Heart left ventricle (tissue), 16 donors: ENCODE data around the gene GPR65. TPM values are rescaled to one million over a fixed set of nuclear protein-coding genes. Genes with fewer than 3 reads are reported as not detected.

Experiments
- ATAC-seq, 4 donors: fragments of 200-7000 bp; cut with Tn5 transposase; one replicate each; pipeline ENCODE4 v1.9.1; 2020 to 2022; ENCODE audit warnings: moderate library complexity in 4 of 4, mild to moderate bottlenecking in 3 of 4, moderate number of reproducible peaks in 1 of 4
- DNase-seq, 5 donors: peaks; one replicate each; pipeline ENCODE4 v3.0.0-alpha.2; 2020
- H3K27ac ChIP-seq, 12 donors: fragments of 200-600 bp; sonication (generic) in 4 of 12; one replicate each; pipeline versions ENCODE4 v1.5.0 to v1.8.0; 2016 to 2022; ENCODE audit warnings: mild to moderate bottlenecking in 2 of 12
- H3K27me3 ChIP-seq, 9 donors: fragments of 200-600 bp; sonication (generic) in 2 of 9; one replicate each; pipeline versions ENCODE4 v1.5.1 to v1.8.0; 2016 to 2022; ENCODE audit warnings: mild to moderate bottlenecking in 3 of 9
- H3K36me3 ChIP-seq, 9 donors: fragments of 200-600 bp; sonication (generic) in 2 of 9; one replicate each; pipeline versions ENCODE4 v1.5.0 to v1.8.0; 2018 to 2022; ENCODE audit warnings: mild to moderate bottlenecking in 2 of 9
- H3K4me1 ChIP-seq, 12 donors: fragments of 200-600 bp; sonication (generic) in 4 of 12; one replicate each; pipeline versions ENCODE4 v1.5.0 to v1.8.0; 2016 to 2022; ENCODE audit warnings: mild to moderate bottlenecking in 3 of 12
- H3K4me3 ChIP-seq, 12 donors: fragments of 200-600 bp; sonication (generic) in 4 of 12; one replicate each; pipeline versions ENCODE4 v1.5.0 to v1.8.0; 2017 to 2022; ENCODE audit warnings: mild to moderate bottlenecking in 9 of 12, moderate library complexity in 4 of 12
- H3K9me3 ChIP-seq, 12 donors: fragments of 200-600 bp; sonication (generic) in 4 of 12; one replicate each; pipeline versions ENCODE4 v1.5.0 to v1.8.0; 2016 to 2022; ENCODE audit warnings: mild to moderate bottlenecking in 1 of 12
- POLR2A ChIP-seq, 2 donors: fragments of 450-650 bp; IDR thresholded peaks; one replicate each; pipeline ENCODE4 v1.6.1; 2017; ENCODE audit warnings: antibody characterized with exemption in 2 of 2, mild to moderate bottlenecking in 2 of 2, moderate library complexity in 2 of 2
- WGBS, 4 donors: extraction: QIAGEN DNeasy Blood & Tissue Kit in 2 of 4; methylation state at CpG; one replicate each; pipeline versions ENCODE4 v1.1.5 to v1.1.7; 2013 to 2018; 5-methylcytosine and 5-hydroxymethylcytosine counted together
- intact Hi-C, 10 donors: fragments of 100-400 bp; cut with DNase I; formaldehyde crosslinking; loops; one replicate each; pipeline versions ENCODE4 v1.11.1 to v1.14.2; 2022
- polyA plus RNA-seq, 2 donors: library from polyadenylated mRNA; stranded (reverse); fragments of 200-250 nt; gene quantifications; one replicate each; pipeline ENCODE4 v1.2.3, GENCODE V29; 2013
- total RNA-seq, 9 donors: library from RNA; depleted of rRNA in 2 of 9; stranded (reverse); fragments of >200 nt in 2 of 9; fragmentation: NEBNext Ultra II Directional in 3 of 9; extraction: Animal tissue kit (Norgen Biotek cat#: 25700) in 3 of 9; gene quantifications; one replicate each; pipeline versions ENCODE4 v1.1.0 to v1.2.4, GENCODE V29; 2016 to 2023
- TF ChIP-seq, protein P1 (sequence below), 12 donors: fragments of 200-600 bp; sonication (generic) in 4 of 12; IDR thresholded peaks; one replicate each; pipeline versions ENCODE4 v1.5.0 to v1.8.0; 2018 to 2022; ENCODE audit warnings: antibody characterized with exemption in 12 of 12, mild to moderate bottlenecking in 5 of 12
- donor health status: ischemic (EF 13 %, LVEDD 7.1; RV severe dilation, severe dysfunction).
- donor health status: healthy with polysubstance abuse.
- donor health status: DM: no; HTN: yes; CAD: no.
- donor health status: DM: no; HTN: no; CAD: no.
- donor health status: ischemic (EF 25% LVEDD 6.9; RV normal size, moderate dysfunction).
- donor health status: ischemic (EF 25% LVEDD 5.7; RV mildly dilated, moderate dysfunction).
- donor health status: healthy.
- donor health status: DM: yes; HTN: yes; CAD: no.
- donor health status: ischemic (EF 35%, LVEDD 5.7; RV mildly dilated, moderate dysfunction).
- donor health status: nonischemic (EF 11% LVEDD 7.7; RV severe dilation, severe dysfunction).
- donor health status: DM: yes; HTN: yes; CAD: no.
- donor health status: PGD.
- donor health status: ischemic (EF 29% LVEDD 5.4; RV normal size, mild dysfunction).
- donor health status: nonischemic (EF 23%, LVEDD 6.1; RV moderate dilation, normal function).

The GPR65 gene
- total and polyA plus RNA-seq, 11 donors = 0.15 to 7.9 (median 0.35) TPM

GRCh38 chr14:88039197-88039596 lies 34.3 kb downstream of the GPR65 start:
- no peak for DNase-seq
- 50 to 68% (median 59%) methylated on average over 3 of the region's 3 CpGs for WGBS, 4 donors
- H3K36me3 ChIP-seq = no peaks in the 10 kb centered on the region
- no peak for ATAC-seq
- no peaks in the 10 kb centered on the region for H3K9me3 ChIP-seq
- H3K27ac ChIP-seq = no peak overlapping the region
- H3K27me3 ChIP-seq = peaks cover 0 to 18% (median 0%) of the 10 kb centered on the region in 9 donors
- H3K4me3 ChIP-seq = no peak overlapping the region
- intact Hi-C loops = no loop called here
- peaks cover 0 to 10% (median 0%) of the 10 kb centered on the region in 12 donors for H3K4me1 ChIP-seq
- TF ChIP-seq, protein P1, sequence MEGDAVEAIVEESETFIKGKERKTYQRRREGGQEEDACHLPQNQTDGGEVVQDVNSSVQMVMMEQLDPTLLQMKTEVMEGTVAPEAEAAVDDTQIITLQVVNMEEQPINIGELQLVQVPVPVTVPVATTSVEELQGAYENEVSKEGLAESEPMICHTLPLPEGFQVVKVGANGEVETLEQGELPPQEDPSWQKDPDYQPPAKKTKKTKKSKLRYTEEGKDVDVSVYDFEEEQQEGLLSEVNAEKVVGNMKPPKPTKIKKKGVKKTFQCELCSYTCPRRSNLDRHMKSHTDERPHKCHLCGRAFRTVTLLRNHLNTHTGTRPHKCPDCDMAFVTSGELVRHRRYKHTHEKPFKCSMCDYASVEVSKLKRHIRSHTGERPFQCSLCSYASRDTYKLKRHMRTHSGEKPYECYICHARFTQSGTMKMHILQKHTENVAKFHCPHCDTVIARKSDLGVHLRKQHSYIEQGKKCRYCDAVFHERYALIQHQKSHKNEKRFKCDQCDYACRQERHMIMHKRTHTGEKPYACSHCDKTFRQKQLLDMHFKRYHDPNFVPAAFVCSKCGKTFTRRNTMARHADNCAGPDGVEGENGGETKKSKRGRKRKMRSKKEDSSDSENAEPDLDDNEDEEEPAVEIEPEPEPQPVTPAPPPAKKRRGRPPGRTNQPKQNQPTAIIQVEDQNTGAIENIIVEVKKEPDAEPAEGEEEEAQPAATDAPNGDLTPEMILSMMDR (IDR thresholded peaks at IDR 0.05) = no peak
- no peak for TF ChIP-seq POLR2A (IDR thresholded peaks at IDR 0.05)

DNA sequence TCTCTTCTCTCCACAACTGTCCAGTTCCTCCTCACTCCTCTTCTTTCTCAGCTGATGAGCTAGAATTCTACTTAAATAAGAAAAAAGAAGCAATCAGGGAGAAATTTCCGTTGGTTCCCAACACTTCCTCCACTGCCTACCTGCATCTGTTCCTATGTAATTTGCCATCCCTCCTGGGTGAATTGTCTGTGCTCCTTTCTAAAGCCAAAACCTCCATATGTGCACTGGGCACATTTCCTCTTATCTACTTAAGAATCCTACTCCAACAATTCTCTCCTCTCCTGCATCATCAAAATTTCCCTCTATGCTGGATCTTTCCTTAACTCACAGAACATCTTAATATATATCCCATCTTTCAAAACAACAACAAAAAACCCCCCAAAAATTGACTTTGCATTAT lies 35.2 kb downstream of the GPR65 start:
- WGBS, 4 donors = 62 to 73% (median 65%) methylated on average over 1 of the region's 1 CpG
- intact Hi-C loops = no loop called here
- DNase-seq (no peak), ATAC-seq (no peak)
- Histone ChIP-seq H3K27ac (no peak overlapping the region), H3K27me3 (peaks cover 0 to 15% (median 0%) of the 10 kb centered on the region in 9 donors), H3K36me3 (no peaks in the 10 kb centered on the region), H3K9me3 (no peaks in the 10 kb centered on the region), H3K4me1 (peaks cover 0 to 16% (median 0%) of the 10 kb centered on the region in 12 donors), H3K4me3 (no peak overlapping the region)
- TF ChIP-seq, protein P1 (IDR thresholded peaks at IDR 0.05) = no peak
- TF ChIP-seq POLR2A (IDR thresholded peaks at IDR 0.05) = no peak

DNA sequence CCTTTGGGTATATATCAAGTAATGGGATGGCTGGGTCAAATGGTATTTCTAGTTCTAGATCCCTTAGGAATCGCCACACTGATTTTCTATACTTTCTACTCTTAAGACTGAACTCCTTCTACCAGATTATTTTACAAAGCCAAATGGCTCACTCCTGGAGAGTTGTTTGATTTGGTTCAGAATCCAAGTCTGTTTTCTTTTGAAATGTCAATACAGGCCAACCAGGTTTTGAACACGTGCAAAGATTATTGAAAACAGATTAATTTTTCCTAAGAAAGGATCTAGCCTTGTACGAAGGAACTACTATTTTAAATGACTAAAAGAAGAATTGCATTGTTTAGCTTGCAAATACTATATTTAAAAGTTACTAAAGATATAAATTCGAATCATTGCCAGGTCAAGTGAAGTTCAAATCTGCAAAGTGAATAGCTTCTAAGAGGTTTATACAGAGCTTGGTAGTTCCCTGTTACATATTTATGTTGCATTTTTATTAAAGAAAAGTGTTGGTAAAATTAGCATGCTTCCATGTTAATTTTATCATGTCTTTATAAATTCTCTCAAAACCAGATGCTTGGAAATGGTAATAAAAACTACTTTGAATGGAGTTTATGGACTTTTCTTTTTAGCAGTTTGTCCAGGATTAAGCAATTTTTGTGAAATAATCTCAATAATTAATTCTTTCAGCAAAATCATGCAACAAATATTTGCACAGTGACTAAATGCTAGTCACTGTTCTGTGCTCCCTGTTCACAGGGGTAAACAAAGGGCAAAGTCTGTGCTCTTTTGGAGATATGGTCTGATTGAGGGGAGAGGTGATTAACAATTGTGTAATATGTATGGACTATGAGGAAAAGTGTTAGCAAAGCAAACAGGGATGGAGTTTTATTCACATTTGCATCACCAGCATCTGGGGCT lies 38.9 kb downstream of the GPR65 start:
- Histone ChIP-seq H3K36me3 (no peaks in the 10 kb centered on the region), H3K27ac (peak overlapping the region in 1 of 12 donors; percentile 93), H3K4me3 (no peak overlapping the region), H3K9me3 (no peaks in the 10 kb centered on the region), H3K4me1 (peaks cover 0 to 49% (median 0%) of the 10 kb centered on the region in 12 donors), H3K27me3 (peaks cover 0 to 4% (median 0%) of the 10 kb centered on the region in 9 donors)
- DNase-seq = no peak
- WGBS, 4 donors = 62 to 77% (median 69%) methylated on average over 4 of the region's 4 CpGs
- ATAC-seq = no peak
- intact Hi-C loops = no loop called here
- TF ChIP-seq, protein P1 (IDR thresholded peaks at IDR 0.05) = no peak
- TF ChIP-seq POLR2A (IDR thresholded peaks at IDR 0.05) = no peak

DNA sequence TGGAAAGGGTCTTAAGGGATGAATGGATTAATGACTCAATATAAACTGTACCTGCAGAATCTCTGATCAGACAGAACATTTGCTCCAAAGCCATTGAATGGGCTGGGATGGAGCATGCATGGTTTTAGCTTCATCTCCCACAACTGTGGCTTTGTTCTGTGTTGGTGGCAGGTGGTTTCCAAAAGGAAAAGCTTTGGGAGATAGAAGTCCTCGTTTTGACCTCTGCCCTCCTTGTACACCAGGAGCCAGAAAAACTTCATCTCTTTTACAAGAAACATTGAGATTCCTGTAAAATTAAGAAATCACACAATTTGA lies 39.5 kb downstream of the GPR65 start:
- WGBS, 4 donors = 35 to 40% (median 39%) methylated on average over 1 of the region's 1 CpG
- ATAC-seq (no peak), DNase-seq (no peak)
- H3K9me3 ChIP-seq = no peaks in the 10 kb centered on the region
- intact Hi-C loops = no loop called here
- H3K36me3 ChIP-seq = no peaks in the 10 kb centered on the region
- TF ChIP-seq POLR2A (IDR thresholded peaks at IDR 0.05) = no peak
- TF ChIP-seq, protein P1 (IDR thresholded peaks at IDR 0.05) = no peak
- peaks cover 0 to 4% (median 0%) of the 10 kb centered on the region in 9 donors for H3K27me3 ChIP-seq
- peak overlapping the region in 1 of 12 donors; percentile 93 for H3K27ac ChIP-seq
- peaks cover 0 to 53% (median 0%) of the 10 kb centered on the region in 12 donors for H3K4me1 ChIP-seq
- no peak overlapping the region for H3K4me3 ChIP-seq
